Measurements from ENCODE around the gene MIPOL1. TPM values are rescaled to one million over a fixed set of nuclear protein-coding genes. Genes with fewer than 3 reads are reported as not detected.

MIPOL1 gene
- total and polyA plus RNA-seq, 12 donors: 1.1 to 9.2 (median 5.4) TPM

- Histone ChIP-seq H3K9me3 (no peaks in the 10 kb centered on the region), H3K27ac (no peak within 1 kb of the TSS), H3K36me3 (no peaks in the 10 kb centered on the region), H3K27me3 (peaks cover 54 to 99% (median 98%) of the 10 kb centered on the region in 7 donors), H3K4me1 (peaks cover 3 to 58% (median 42%) of the 10 kb centered on the region in 9 donors), H3K4me3 (peak within 1 kb of the TSS; percentile 3 to 46 (median 38))
- ATAC-seq: peak in 4 of 8 donors; percentile 9 to 41 (median 21)
- DNase-seq: peak in 1 of 2 donors; percentile 15
- intact Hi-C loops (cut with DNase I): loop anchor here in 2 of 10 donors (5.0 to 10.0 kb wide), 2 partner anchors 340 to 348 kb away; no protein-coding TSS in a partner anchor
- no peak for TF ChIP-seq CTCF (IDR thresholded peaks at IDR 0.05)
- 1 to 2% methylated on average over 83 to 92 of the region's 92 CpGs for WGBS, 2 donors
Measured at GRCh38 chr14:37594971-37595808, 397.5 kb downstream of the MIPOL1 start, which contains the start of the genes FOXA1 and TTC6. TSS of gene FOXA1 (minus strand) at chr14:37595249. CDS start at chr14:37594972, 277 bp downstream. TSS of gene TTC6 (plus strand) at chr14:37595629. CDS start at chr14:37622065, 26,436 bp downstream.

- Histone ChIP-seq H3K4me1 (peaks cover 3 to 59% (median 42%) of the 10 kb centered on the region in 9 donors), H3K4me3 (peak overlapping the region; percentile 3 to 46 (median 34)), H3K27ac (no peak overlapping the region), H3K9me3 (no peaks in the 10 kb centered on the region), H3K27me3 (peaks cover 57 to 99% (median 98%) of the 10 kb centered on the region in 7 donors), H3K36me3 (no peaks in the 10 kb centered on the region)
- DNase-seq (no peak), ATAC-seq (peak in 2 of 8 donors; percentile 21 to 41)
- TF ChIP-seq CTCF (IDR thresholded peaks at IDR 0.05): no peak
- intact Hi-C loops (cut with DNase I): loop anchor here in 1 of 10 donors (10.0 kb wide), 1 partner anchor 341 kb away; no protein-coding TSS in a partner anchor
- WGBS, 2 donors: 3 to 4% methylated on average over 46 of the region's 46 CpGs
Measured at GRCh38 chr14:37595809-37596621, 398.3 kb downstream of the MIPOL1 start.

- Histone ChIP-seq H3K9me3 (no peaks in the 10 kb centered on the region), H3K4me1 (peaks cover 3 to 53% (median 42%) of the 10 kb centered on the region in 9 donors), H3K27ac (no peak overlapping the region), H3K27me3 (peaks cover 49 to 99% (median 98%) of the 10 kb centered on the region in 7 donors), H3K36me3 (no peaks in the 10 kb centered on the region), H3K4me3 (no peak overlapping the region)
- no peak for ATAC-seq
- WGBS, 2 donors: 7 to 14% methylated on average over 7 of the region's 7 CpGs
- intact Hi-C loops (cut with DNase I): loop anchor here in 1 of 10 donors (10.0 kb wide), 1 partner anchor 342 kb away; no protein-coding TSS in a partner anchor
- TF ChIP-seq CTCF (IDR thresholded peaks at IDR 0.05): no peak
- DNase-seq: no peak
Measured at GRCh38 chr14:37596790-37597472, 399.2 kb downstream of the MIPOL1 start.
